GM18507 (cell line): ENCODE data around the gene TP73.

Experiments used
- DNase-seq: peaks from one replicate; pipeline ENCODE4 v3.0.0; 2011; ENCODE audit warnings: low read depth; ENCODE audit not compliant: insufficient read length; ENCODE audit errors: extremely low spot score
- FAIRE-seq: peaks from 2 replicates; lab custom pipeline; 2011; peaks lifted over from hg19 to GRCh38; lab: Jason Lieb, UNC

TP73 gene

DNA sequence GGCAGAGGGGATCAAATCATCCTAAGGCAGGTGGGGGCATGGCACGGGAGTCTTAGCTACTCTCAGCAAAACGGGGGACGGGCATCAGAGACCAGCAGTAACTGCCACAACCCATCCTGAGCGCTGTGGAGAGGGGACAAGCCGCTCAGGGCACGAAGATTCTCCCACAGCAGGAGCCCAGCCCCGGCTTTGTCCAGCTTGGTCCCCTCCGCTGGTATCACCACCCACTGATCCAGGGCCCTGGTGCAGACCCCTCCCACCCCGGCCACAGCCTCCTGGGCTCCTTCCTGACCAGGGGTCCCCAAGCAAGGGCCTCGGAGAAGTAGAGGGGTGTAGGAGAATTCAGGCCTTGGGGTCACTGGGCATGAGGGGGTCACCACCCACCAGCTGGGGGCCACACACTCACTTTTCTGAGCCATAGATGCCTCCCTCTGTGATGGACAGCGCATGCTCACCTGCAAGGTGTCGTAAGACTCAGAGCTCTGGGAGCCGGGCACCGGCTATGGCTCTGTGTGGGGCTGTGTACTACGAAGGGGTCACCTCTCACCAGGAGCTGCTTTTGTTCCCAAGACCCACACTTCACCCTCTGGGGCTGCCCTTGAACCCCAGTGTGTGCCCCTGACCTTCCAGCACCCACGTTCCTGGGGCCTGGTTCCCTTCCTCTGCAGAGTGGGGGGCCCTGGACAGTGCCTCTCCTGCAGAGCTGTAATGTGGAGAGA lies 117.9 kb downstream of the TP73 start:
- FAIRE-seq = no peak
- DNase-seq = no peak

DNA sequence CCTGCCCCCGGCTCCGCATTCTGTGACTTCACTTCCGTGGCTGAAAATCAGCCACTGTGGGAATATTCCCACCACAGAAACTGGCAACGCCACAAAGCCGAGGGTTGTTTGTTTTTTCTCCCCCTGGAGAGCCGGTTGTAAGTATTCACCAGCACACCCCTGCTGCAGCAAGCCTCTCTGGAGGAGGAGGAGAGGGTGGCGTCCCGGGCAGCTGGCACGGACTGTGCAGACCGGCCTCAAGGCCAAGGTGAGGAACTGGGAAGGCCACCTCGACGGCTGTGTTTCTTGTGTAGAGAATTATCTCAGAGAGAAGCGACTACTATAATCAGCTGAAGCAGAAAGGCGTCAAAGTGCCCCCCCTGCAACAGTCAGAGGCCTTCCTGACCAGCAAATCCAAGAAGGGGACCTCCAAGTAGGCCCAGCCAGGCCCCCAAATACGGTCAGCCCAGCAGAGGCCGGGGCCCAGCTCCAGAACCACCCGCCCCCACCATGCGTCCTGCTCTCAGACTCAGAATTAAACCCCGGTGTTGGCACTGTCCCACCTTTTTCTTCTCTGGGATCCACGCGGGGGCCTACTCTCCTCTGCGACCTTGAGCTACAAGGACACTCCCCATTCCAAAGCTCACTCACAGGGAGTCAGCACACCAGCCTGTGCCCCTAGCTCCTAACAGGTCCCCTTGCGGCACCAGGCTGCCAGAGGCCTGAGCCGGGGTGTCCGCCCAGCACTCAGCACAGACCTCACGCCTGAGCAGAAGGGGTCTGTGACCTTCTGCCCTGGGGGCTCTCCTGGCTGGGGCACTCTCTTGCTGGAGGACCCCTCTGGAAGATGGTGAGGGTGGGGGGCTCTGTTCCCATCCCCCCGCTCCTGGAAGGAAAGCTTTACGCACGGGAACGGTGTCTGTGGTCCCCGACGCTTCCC lies 119.1 kb downstream of the TP73 start:
- no peak for DNase-seq
- FAIRE-seq = no peak

DNA sequence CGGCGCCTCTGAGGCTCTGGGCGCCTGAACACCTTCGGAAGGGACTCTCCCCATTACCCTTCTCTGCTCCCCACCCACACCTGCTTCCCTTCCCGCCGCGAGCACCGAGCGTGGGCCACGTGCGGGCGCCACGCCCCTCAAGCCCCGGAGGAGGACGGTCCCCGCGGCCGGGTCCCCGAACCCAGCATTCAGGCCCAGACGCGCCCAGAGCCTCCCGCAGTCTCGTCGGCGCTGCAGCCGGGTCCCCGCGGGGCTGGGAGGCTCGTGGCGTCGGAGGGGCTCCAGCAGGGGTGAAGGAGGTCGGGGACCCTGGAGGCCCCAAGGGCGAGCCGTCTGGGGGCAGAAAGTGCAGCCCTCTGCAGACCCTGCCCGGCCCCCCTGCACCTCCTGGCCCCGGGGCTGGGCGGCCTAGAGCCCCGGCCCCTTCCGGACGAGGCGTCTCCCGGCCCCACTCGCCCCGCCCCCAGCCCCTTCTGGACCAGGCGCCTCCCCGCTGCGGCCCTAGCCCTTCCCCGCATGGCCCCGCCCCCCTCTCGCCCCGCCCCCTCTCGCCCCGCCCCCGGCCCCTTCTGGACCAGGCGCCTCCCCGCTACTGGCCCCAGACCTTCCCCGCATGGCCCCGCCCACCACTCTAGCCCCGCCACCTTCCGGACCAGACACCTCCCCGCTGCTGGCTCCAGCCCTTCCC lies 119.9 kb downstream of the TP73 start:
- DNase-seq (peak; percentile 99), FAIRE-seq (peak; percentile 38)

DNA sequence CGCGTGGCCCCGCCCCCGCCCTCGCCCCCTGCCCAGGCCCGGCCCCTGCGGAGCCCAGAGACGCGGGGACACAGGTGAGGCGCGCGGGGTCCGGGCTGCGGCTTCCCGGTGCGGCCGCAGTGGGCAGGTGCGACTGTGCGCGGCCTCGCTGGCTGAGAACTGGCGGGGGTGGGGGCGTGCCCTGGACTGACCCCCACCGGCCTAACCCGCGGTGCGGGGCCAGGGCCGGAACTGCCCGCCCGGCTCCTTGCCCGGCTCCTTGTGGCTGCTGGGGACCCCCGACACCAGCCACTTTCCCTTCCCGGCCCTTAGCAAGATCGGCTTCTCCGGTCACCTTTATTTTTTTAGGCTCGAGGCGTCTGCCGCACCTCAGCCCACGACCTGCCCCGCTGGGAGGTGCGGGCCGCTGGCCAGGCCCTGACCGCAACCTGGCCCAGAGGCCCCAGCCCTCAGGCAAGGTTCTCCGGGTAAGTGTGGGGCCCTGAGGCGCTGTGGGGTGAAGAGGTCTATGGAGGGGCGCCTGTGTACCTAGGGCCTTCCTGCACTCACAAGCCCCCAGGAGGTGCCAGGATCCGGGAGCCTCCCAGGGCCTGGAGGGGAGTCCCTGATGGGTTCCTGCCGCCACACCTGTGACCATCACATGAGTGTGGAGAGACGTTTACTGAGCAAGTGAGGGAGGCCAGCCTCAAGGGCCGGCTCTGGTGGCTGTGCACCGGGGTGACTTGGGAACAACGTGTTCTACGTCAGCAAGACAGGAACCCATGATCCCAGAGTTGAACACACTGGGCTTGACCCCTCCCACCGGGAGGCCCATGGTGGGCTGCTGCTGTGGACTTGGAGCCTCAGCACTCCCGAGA lies 120.6 kb downstream of the TP73 start, which contains the start of gene SMIM1:
TSS of gene SMIM1 (plus strand) at position 35 of the 857 bp plus-strand sequence. CDS start 2,625 bp downstream, outside the sequence.
- DNase-seq (no peak), FAIRE-seq (no peak)

DNA sequence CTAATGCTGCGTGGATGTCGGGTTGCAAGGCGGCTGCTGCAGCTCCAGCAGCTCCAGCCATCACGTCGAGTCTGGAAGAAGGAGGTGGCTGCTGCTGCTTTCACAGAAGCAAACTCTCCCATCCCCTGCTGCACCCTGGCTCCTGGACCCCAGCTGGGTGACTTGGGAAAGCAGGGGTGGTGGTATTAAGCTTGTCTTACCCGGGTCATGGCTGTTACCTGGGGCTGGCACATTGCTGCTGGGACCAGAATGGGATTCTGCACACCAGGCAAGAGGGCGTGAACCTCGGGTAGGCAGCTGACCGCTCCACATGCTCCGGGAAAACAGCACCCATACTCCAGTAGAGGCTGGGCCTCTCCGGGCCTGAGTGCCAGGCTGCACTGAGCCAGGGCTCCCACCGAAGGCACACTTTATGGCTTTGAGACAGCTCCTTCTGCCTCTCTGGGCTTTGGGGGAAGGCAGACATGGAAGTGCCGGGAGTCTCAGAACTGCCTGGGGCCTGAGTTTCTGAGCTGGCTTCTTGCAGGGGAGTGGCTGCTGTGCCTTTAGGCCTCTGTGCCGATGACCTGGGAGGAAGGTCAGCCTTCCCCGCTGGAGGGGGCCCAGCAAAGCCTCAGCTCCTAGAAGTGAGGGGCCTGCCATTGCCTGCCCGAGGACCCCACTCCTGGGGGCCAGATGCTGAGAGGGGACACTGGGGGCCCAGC lies 121.4 kb downstream of the TP73 start:
- DNase-seq (no peak), FAIRE-seq (no peak)

DNA sequence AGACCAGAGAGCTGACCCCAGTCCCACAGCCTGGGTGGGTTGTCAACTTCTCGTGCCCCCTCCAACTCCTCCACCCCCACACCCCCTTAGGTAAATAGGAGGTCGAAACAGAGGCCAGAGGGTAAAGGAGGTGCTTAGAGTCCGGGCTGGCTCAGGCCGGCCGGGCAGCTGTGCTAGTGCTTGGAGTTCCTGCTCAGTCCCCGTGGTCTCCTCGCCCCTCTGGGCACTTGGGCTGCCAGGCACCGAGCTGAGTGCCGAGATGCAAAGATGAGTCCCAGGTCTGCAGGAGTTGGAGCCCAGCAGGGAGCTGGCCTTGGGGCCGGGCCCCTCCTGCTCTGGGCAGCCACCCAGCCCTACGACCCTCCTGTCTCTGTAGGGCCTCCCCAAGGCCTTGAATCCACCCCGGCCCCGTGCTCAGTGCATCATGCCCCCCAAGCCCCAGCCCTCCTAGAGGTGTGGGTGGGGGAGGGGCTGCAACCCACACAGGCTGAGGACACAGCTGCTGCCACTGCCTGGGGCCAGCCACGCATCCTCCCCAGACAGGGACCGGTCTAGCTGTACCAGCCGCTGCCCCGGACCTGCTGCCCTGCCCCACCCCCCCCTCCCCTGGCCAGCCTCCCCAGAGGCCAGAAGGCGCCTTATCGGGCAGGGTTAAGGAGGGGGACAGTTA lies 122.1 kb downstream of the TP73 start:
- no peak for FAIRE-seq
- no peak for DNase-seq

DNA sequence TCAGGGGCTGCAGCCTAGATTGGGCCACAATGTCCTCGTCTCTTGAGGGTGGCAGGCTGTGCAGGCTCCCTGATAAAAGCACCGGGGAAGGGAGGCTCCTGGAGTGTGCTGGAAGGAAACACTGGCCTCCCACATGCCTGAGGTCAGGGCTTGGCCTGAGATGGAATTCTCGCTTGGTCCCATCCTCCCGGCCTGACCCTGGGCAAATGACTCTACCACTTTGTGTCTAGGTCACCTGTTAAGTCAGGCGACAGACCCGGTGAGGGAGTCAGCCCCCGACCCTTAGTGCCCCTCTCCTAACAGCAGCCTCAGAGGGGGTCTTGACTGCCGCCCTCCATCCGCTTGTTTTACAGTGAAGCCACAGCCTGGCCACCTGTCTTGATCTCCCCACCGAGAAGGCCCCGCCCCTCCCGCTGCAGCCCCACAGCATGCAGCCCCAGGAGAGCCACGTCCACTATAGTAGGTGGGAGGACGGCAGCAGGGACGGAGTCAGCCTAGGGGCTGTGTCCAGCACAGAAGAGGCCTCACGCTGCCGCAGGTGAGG lies 122.7 kb downstream of the TP73 start:
- DNase-seq = no peak

DNA sequence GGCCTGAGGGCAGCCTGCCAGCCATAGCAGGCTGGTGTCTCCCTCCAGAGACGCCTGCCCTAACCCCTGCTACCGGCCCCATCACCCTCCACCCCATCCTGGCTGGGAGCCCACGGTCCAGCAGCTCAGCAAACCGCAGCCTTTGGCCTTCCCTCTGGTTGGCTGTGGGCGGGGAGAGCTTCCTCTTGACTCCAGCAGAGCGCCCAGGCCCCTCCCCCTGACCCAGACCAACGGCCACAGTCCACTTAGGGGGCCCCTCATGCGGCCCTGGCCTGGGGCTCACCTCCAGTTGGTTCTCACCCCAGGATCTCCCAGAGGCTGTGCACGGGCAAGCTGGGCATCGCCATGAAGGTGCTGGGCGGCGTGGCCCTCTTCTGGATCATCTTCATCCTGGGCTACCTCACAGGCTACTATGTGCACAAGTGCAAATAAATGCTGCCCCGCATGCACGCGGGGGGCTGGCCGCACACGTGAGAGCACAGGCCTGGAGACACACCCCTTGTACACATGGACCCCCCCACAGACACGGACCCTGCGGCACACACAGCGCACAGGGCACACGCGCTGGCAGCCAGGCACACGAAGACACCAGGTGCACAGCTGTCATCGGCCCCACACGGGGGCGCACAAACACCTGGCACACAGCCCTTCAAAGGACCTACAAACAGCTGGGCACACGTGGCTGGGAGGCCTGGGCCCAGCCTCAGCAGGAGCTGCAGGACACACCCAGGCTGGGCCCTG lies 123.3 kb downstream of the TP73 start:
- DNase-seq (peak; percentile 73), FAIRE-seq (peak; percentile 65)

More for the DNA sequence above, 122.7 kb downstream of the TP73 start:
- FAIRE-seq = no peak

DNA sequence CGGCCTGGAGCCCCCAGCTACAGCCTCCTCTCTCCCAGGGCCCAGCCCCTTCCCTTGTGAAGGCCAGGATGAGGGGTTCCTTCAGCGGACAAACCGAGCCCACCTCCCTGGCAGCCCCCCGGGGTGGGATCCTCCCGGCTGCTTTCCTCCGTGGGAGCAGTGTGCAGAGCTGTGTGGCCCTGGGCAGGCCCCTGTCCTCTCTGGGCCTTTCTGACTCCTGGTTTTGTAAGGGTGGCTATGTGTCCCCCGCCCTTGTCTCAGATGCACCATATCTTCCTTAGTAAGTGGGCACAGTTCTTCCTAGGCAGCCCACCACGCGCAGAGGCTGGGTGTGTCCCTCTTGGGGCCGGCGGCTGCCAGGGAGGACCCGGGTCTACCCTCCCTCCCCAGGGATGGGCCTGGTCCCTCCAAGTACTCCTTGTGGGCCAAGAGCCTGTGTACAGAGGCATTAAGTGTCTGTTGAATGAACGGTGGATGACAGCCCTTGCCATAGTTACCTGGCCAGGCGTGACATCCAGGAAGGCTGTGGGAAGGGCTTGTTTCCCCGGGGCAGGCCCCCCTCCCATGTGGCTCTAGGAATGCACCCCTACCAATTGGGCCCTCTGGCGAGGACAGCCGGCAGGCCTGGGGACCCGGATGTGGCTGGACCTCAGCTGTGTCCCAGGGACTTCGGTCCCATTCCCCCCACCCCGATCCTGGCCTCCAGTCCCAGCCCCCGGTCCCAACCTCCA lies 124.1 kb downstream of the TP73 start:
- FAIRE-seq = no peak
- DNase-seq = no peak

DNA sequence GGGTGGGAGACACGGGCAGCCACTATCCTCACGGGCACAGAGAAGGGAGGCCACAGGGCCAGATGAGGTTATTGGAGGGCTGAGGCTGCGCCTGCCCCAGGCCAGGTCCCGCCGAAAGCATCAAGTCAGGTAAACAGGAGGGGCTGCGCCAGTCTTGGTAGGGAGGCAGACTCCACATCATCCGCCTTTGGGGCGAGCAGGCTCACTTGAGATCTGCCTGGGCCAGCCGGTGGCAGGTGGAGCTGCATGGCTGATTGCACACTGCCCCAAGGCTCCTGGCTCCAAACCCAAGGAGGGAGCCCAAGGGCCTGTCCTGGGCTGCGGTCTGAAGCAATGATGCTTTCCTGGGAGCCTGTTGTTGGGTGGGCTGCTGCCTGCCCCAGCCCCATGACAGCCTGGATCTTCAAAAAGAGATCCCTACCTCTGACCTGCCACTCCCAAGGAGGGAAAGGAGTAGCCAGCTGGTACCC lies 124.8 kb downstream of the TP73 start:
- DNase-seq (no peak), FAIRE-seq (no peak)

DNA sequence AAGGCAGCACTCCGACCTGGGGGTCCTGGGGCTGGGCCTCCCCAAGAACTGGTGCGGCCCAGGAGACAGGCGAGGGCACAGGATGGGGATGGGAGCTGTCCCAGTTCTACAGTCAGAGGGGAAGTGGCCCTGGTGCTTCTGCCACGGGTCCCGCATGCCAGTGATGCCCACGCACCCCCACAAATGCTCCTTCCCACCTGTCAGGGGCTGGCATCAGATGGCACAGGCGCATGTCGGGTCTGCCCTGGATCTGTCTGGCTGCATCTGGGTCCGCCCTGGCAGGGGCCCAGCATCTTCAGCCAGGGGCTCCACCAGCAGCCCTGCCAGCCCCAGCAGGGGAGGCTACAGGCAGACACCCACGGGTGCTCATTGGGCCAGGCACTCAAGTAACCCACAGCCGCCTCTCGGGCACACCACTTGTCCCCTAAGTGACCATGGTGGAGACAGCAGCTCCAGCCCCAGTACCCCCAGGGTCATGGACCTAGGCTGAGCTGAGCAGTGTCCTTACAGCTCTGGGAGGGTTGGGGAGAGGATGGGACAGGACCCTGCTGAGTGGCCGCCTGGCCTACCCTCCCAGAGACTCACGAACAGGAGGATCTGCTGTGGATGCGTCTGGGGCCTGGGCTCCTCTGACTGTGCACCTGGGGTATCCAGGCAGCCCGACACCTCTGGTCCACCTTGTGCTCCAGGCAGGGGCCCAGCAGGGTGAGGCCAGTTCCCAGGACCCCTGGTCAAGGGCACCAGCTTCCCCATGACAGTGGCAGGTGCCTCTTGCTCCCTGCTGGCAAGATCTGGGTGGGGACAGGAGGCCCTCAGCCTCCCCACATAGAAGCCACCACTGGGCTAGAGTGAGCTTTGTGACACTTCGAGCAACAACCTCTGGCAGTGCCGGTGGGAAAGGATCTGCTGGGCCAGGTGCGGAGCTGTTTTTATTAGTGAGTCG lies 125.6 kb downstream of the TP73 start:
- FAIRE-seq = no peak

DNA sequence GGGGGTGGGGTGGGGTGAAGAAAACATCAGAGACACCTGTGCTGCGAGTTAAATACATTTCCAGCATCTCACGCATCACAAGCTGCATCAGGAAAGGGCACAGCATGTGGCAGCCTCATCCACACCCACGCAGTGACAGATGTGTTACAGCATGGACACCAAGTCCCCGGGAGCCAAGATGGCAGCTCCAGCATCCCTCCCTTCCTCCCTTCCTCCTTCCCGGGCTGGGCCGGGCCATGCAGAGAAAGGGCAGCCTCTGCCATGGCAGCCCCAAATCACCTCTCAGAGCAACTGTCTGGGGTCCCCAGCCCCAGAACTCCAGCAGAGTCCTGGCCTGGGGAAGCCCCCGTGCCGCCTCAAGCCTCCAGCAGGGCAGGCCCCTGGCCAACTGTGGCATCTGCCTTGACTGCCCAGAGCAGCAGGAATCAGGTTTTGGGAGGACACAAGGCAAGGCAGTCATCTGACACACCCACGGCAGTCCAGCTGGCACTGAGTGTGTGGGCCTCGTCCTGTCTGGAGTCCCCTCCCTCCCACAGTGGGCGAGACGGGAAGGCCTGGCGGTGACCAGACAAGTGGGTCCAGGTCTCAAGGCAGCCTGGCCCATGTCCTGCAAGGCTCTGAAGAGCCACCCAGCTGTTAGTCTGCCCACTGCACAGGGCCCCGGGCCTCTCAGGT lies 126.4 kb downstream of the TP73 start:
- FAIRE-seq = no peak

More for the DNA sequence above, 125.6 kb downstream of the TP73 start:
- no peak for DNase-seq

DNA sequence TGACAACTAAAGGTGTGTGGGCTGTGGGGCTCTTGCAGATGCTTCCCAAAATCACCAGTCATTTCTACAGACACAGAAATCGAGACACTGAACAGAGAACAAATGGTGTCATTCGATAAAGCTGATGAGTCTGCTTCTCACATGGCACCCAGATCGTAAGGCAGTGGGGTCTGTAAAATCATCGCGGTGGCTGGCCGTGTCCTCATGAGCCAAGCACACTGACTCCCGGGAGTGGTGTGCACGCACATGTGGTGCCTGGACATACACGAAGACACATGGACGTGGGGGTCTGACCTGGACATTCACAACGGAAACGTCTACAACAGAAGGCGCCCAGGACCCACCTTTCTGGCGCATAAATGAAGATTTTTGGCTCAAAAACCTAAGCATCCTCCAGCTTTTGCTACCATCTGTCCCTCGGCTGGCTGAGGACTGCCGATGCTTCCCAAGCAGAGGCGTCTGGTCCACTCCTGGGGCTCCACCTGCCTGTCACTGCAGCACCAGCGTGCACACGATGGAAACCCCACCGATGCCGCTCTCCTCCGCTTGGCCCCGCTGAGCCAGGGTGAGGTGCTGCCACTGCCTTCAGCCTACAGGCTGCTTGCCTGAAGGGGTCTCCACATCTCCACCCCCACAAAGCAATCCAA lies 127.1 kb downstream of the TP73 start:
- DNase-seq (no peak), FAIRE-seq (no peak)

More for the DNA sequence above, 126.4 kb downstream of the TP73 start:
- no peak for DNase-seq

DNA sequence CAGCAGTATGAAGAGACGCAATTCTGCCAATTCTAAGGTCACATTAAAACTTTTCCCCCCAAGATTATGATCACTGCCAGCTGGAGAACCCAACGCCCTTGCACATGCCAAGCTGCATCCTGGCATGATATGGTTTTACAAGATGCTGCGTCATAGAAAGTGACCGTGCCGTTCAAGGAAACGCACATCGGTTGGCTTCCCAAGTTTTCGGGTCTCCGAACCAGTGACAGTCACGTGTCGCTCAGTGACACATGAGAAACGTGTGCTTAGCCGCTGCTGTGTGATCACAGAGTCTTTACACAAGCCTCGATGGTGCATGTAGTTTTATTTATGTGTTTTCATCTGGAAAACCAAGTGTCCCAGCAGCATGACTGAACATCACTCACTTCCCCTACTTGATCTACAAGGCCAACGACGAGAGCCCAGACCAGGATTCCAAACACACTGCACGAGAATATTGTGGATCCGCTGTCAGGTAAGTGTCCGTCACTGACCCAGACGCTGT lies 127.6 kb downstream of the TP73 start:
- FAIRE-seq (no peak), DNase-seq (no peak)
